ENCODE measurements around the gene IQCM. TPM values are rescaled to one million over a fixed set of nuclear protein-coding genes. Genes with fewer than 3 reads are reported as not detected.

Gene IQCM
- total RNA-seq, 1 donor from 2014 or later, result not detected

GRCh38 chr4:149785696-149786431 lies 29.8 kb downstream of the IQCM start:
- peak; percentile 42 for DNase-seq (ENCODE audit: low read depth)
- no peak for TF ChIP-seq CTCF (conservative IDR thresholded peaks at IDR 0.05; ENCODE audit: low read depth, low read length)
- H3K4me3 ChIP-seq (ENCODE audit: low read depth, low read length), result no peak overlapping the region

GRCh38 chr4:149784018-149784417 lies 31.6 kb downstream of the IQCM start:
- TF ChIP-seq CTCF (conservative IDR thresholded peaks at IDR 0.05; ENCODE audit: low read depth, low read length), result no peak
- DNase-seq (ENCODE audit: low read depth), result no peak
- no peak overlapping the region for H3K4me3 ChIP-seq (ENCODE audit: low read depth, low read length)

GRCh38 chr4:149781150-149781549 lies 34.5 kb downstream of the IQCM start:
- TF ChIP-seq CTCF (conservative IDR thresholded peaks at IDR 0.05; ENCODE audit: low read depth, low read length), result no peak
- no peak overlapping the region for H3K4me3 ChIP-seq (ENCODE audit: low read depth, low read length)
- DNase-seq (ENCODE audit: low read depth), result no peak

GRCh38 chr4:149768477-149768876 lies 47.2 kb downstream of the IQCM start:
- no peak overlapping the region for H3K4me3 ChIP-seq (ENCODE audit: low read depth, low read length)
- TF ChIP-seq CTCF (conservative IDR thresholded peaks at IDR 0.05; ENCODE audit: low read depth, low read length), result no peak
- DNase-seq (ENCODE audit: low read depth), result no peak

GRCh38 chr4:149766135-149766534 lies 49.5 kb downstream of the IQCM start:
- no peak for TF ChIP-seq CTCF (conservative IDR thresholded peaks at IDR 0.05; ENCODE audit: low read depth, low read length)
- H3K4me3 ChIP-seq (ENCODE audit: low read depth, low read length), result no peak overlapping the region
- no peak for DNase-seq (ENCODE audit: low read depth)

GRCh38 chr4:149765630-149766029 lies 50.0 kb downstream of the IQCM start:
- DNase-seq (ENCODE audit: low read depth), result peak; percentile 13
- TF ChIP-seq CTCF (conservative IDR thresholded peaks at IDR 0.05; ENCODE audit: low read depth, low read length), result no peak

GRCh38 chr4:149755969-149756368 lies 59.7 kb downstream of the IQCM start:
- TF ChIP-seq CTCF (conservative IDR thresholded peaks at IDR 0.05; ENCODE audit: low read depth, low read length), result no peak
- H3K4me3 ChIP-seq (ENCODE audit: low read depth, low read length), result no peak overlapping the region
- DNase-seq (ENCODE audit: low read depth), result no peak

More at GRCh38 chr4:149765630-149766029, 50.0 kb downstream of the IQCM start:
- H3K4me3 ChIP-seq (ENCODE audit: low read depth, low read length), result no peak overlapping the region

Measured in epithelial cell of proximal tubule (primary cell).